Measurements from ENCODE around the gene CCNQ.

DNA sequence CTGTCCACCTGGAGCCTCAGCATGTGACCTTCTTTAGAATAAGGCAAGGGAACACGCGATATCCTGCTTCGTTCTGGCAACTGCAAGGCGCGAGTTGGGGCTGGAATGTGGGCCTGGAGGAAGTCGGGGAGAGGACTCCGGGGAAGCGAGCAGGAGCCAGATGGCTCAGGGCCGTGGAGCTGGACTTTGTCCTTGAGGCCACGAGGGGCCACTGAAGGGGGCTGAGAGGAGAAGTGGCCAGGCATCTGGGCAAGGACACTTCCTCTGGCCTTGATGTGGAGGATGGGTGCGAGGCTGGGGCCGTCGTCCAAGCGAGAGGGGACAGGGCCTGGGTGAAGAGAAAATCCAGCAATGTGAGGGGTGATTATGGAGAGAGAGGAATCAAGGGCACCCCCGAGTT is 35.9 kb upstream of the CCNQ start:
- TF ChIP-seq, protein P1, sequence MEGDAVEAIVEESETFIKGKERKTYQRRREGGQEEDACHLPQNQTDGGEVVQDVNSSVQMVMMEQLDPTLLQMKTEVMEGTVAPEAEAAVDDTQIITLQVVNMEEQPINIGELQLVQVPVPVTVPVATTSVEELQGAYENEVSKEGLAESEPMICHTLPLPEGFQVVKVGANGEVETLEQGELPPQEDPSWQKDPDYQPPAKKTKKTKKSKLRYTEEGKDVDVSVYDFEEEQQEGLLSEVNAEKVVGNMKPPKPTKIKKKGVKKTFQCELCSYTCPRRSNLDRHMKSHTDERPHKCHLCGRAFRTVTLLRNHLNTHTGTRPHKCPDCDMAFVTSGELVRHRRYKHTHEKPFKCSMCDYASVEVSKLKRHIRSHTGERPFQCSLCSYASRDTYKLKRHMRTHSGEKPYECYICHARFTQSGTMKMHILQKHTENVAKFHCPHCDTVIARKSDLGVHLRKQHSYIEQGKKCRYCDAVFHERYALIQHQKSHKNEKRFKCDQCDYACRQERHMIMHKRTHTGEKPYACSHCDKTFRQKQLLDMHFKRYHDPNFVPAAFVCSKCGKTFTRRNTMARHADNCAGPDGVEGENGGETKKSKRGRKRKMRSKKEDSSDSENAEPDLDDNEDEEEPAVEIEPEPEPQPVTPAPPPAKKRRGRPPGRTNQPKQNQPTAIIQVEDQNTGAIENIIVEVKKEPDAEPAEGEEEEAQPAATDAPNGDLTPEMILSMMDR (IDR thresholded peaks at IDR 0.05; ENCODE audit: borderline replicate concordance, extremely low read depth, low read length, poor library complexity, severe bottlenecking) = no peak
- TF ChIP-seq EZH2 (IDR thresholded peaks at IDR 0.05; ENCODE audit: borderline replicate concordance, low read depth, low read length, severe bottlenecking) = no peak
